WERI-Rb-1 (cell line): ENCODE data around the gene GPR101.

ENCODE experiments used
- DNase-seq: peaks from one replicate; pipeline ENCODE4 v3.0.0-alpha.2; 2020
- H3K27ac ChIP-seq: fragments of 250-450 bp; sonication (Bioruptor Pico); 2 replicates; pipeline ENCODE4 v1.5.1; 2020; ENCODE audit warnings: mild to moderate bottlenecking, moderate library complexity
- H3K27me3 ChIP-seq: fragments of 250-450 bp; sonication (Bioruptor Pico); 2 replicates; pipeline ENCODE4 v1.5.1; 2021; ENCODE audit warnings: mild to moderate bottlenecking, low read depth, moderate library complexity; ENCODE audit not compliant: insufficient read depth, severe bottlenecking
- H3K36me3 ChIP-seq: fragments of 250-450 bp; sonication (Bioruptor Pico); 2 replicates; pipeline ENCODE4 v1.5.1; 2020; ENCODE audit warnings: mild to moderate bottlenecking, moderate library complexity
- H3K4me3 ChIP-seq: 2 replicates; pipeline ENCODE4 v1.5.1; 2011; ENCODE audit warnings: low read depth, mild to moderate bottlenecking, control low read depth, low read length
- H3K9me3 ChIP-seq: fragments of 250-450 bp; sonication (Bioruptor Pico); 2 replicates; pipeline ENCODE4 v1.5.1; 2021; ENCODE audit warnings: mild to moderate bottlenecking, moderate library complexity; ENCODE audit not compliant: severe bottlenecking
- CTCF ChIP-seq: IDR thresholded peaks from 2 replicates; pipeline ENCODE4 v1.5.1; 2011; ENCODE audit warnings: low read depth, mild to moderate bottlenecking, control low read depth, inconsistent platforms, low read length

Gene GPR101

GRCh38 chrX:136999024-136999423 is 34.8 kb downstream of the GPR101 start:
- Histone ChIP-seq H3K9me3 (no peaks in the 10 kb centered on the region), H3K27me3 (no peaks in the 10 kb centered on the region), H3K36me3 (no peaks in the 10 kb centered on the region), H3K4me3 (no peak overlapping the region), H3K27ac (no peak overlapping the region)
- no peak for TF ChIP-seq CTCF
- DNase-seq = no peak
